CD4-positive, alpha-beta T cell treated with Interleukin-10 for 1 hour (primary cell): Measurements from ENCODE around the gene OR2G3.

ENCODE experiments used
- DNase-seq: peaks from one replicate; pipeline ENCODE4 v3.0.0-alpha.2; 2020

The OR2G3 gene

GRCh38 chr1:247605286-247605685 lies at the start of gene OR2G3:
Gene OR2G3, plus strand, starts transcription at chr1:247605586. Its CDS starts 0 bp downstream, at chr1:247605586.
- DNase-seq: no peak

GRCh38 chr1:247557926-247558674 lies 47.3 kb upstream of the OR2G3 start:
- no peak for DNase-seq

GRCh38 chr1:247561711-247562110 lies 43.7 kb upstream of the OR2G3 start:
- DNase-seq: no peak

GRCh38 chr1:247562198-247562597 lies 43.2 kb upstream of the OR2G3 start:
- DNase-seq: no peak

GRCh38 chr1:247574236-247574635 lies 31.1 kb upstream of the OR2G3 start:
- DNase-seq: no peak

GRCh38 chr1:247574664-247575063 lies 30.7 kb upstream of the OR2G3 start:
- DNase-seq: no peak

- peak; percentile 2 for DNase-seq
These were observed 28.9 kb upstream of the OR2G3 start for GRCh38 chr1:247576514-247576913.

GRCh38 chr1:247578946-247579460 lies 26.4 kb upstream of the OR2G3 start:
- no peak for DNase-seq

- DNase-seq: no peak
These were observed 17.3 kb upstream of the OR2G3 start, which contains the start of gene OR2G2 for GRCh38 chr1:247588060-247588459. Gene OR2G2, plus strand, starts transcription at chr1:247588360. Its CDS starts 0 bp downstream, at chr1:247588360.

GRCh38 chr1:247613405-247613804 lies 8.0 kb downstream of the OR2G3 start:
- no peak for DNase-seq

- no peak for DNase-seq
These were observed 9.2 kb downstream of the OR2G3 start for GRCh38 chr1:247614625-247615024.

- DNase-seq: no peak
These were observed 22.6 kb downstream of the OR2G3 start for GRCh38 chr1:247627951-247628350.

- DNase-seq: no peak
These were observed 32.6 kb downstream of the OR2G3 start for GRCh38 chr1:247638011-247638410.

GRCh38 chr1:247638781-247639180 lies 33.4 kb downstream of the OR2G3 start:
- DNase-seq: no peak

GRCh38 chr1:247639381-247639981 lies 34.1 kb downstream of the OR2G3 start:
- peak; percentile 22 for DNase-seq

- no peak for DNase-seq
These were observed 37.4 kb downstream of the OR2G3 start for GRCh38 chr1:247642742-247643141.

GRCh38 chr1:247646867-247647266 lies 41.5 kb downstream of the OR2G3 start:
- DNase-seq: no peak

GRCh38 chr1:247647864-247648263 lies 42.5 kb downstream of the OR2G3 start:
- no peak for DNase-seq

- no peak for DNase-seq
These were observed 47.7 kb downstream of the OR2G3 start for GRCh38 chr1:247653040-247653439.
